GM19455 (cell line): Measurements from ENCODE around the gene APBA2.
"Not testable (repeated sequence)": the region's sequence is repeated elsewhere in the genome, so short reads cannot be mapped to it uniquely, and the experiment has no call there.

Experiments
- ATAC-seq: cut with Tn5 transposase; IDR thresholded peaks from one replicate; pipeline ENCODE4 v1.9.1; 2021; ENCODE audit not compliant: unreplicated experiment

Gene APBA2

GRCh38 chr15:28876845-28877185 is 9.0 kb upstream of the APBA2 start:
- no peak for ATAC-seq

DNA sequence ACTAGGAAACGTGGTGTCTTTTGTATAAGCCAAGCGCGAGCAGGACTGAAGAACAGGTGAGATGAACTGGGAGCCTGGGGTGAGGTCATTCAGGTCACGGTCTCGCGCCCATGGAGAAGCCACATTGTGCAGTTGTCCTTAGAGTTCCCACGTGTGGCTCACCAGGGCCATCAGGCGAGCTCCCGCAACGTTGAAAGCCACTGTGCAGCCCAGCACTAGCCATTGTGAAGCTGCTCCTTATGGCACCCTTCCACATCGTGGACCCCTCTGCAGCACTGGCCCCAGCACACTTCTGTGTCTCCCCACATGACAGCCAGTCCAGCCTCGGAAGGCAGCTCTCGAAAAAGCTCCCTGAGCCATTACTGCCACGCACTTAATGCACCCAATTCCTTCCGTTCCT is 7.6 kb upstream of the APBA2 start:
- ATAC-seq = no peak

DNA sequence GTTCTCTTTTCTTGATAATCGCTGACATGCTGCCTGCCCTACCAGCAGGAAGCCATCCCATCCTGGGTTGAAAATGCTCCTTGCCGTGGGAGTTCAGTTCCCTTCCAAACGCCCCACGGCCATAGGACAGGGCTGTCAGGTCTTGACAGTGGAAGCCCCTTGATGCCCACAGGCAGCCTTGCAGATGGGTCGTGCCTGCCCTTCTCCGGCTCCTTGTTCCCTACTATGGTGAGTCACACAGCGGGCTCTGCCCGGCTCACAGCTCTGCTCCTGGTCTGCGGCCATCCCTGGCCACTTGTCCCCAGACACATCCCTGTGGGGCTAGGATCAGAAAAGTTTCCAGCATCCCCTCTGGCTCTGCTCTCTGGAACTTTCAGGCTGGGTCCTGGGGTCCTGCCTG is 6.2 kb upstream of the APBA2 start:
- no peak for ATAC-seq

DNA sequence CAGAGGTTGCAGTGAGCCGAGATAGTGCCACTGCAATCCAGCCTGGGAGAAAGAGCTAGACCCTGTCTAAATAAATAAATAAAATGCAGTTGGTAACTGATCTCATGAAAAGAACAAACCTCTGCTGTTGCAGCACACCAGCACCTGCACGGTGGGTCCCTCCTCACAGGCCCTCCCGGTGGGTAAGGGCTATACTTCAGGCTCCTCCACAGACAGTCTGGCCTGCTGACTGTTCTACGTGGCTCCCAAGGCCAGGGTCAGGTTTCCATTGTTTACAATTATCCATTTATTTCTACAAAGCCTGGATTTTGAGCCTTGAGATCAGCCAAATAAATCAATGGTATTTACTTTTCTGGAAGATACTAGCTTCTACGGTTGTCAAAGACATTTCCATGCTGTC is 5.1 kb upstream of the APBA2 start:
- no peak for ATAC-seq

GRCh38 chr15:28881170-28881569 is 4.6 kb upstream of the APBA2 start:
- ATAC-seq = no peak

DNA sequence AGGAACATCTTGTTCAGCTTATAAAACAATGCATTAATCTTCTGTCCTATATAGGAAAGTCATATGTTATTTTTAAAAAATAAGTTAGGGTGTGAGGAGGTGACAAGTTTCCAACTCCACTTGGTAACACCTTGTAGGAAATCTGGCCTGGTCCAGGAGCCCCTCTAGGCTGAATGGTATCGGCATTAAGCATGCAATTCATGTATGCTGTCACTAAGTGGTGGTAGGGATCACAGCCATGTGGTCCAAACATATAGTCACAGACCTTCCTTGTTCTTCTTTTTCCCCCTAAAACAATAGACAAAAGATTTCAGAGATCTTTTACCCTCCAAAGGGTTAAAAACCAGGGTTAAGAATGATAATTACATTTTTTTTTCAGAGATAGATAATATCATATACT is 4.2 kb upstream of the APBA2 start:
- no peak for ATAC-seq

- no peak for ATAC-seq
Measured at GRCh38 chr15:28884151-28884940, 1.4 kb upstream of the APBA2 start.

DNA sequence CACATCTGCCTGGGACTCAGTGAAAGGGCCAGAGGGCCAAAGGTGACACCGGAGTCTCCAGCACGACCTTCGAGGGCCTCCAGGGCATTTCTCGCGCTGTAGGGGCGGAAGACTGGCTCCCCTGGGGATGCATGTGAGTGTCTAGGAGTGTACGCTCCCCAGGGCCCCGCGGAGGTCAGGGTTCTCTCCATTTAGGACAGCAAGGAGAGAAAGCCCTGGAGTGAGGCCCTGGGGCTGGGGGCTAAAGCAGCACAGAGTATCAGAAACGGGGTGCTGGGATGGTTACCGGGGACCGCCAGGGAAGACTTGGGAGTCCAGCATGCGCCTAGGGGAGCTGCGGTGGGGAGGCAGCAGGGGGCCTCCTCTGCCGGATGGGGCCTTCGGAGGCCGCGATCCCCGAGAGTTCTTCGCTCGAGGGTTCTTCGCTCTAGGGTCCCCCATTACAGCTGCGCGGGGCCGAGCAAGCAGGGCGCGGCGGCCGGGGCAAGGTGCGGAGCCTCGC is 595 bp upstream of the APBA2 start:
- no peak for ATAC-seq

DNA sequence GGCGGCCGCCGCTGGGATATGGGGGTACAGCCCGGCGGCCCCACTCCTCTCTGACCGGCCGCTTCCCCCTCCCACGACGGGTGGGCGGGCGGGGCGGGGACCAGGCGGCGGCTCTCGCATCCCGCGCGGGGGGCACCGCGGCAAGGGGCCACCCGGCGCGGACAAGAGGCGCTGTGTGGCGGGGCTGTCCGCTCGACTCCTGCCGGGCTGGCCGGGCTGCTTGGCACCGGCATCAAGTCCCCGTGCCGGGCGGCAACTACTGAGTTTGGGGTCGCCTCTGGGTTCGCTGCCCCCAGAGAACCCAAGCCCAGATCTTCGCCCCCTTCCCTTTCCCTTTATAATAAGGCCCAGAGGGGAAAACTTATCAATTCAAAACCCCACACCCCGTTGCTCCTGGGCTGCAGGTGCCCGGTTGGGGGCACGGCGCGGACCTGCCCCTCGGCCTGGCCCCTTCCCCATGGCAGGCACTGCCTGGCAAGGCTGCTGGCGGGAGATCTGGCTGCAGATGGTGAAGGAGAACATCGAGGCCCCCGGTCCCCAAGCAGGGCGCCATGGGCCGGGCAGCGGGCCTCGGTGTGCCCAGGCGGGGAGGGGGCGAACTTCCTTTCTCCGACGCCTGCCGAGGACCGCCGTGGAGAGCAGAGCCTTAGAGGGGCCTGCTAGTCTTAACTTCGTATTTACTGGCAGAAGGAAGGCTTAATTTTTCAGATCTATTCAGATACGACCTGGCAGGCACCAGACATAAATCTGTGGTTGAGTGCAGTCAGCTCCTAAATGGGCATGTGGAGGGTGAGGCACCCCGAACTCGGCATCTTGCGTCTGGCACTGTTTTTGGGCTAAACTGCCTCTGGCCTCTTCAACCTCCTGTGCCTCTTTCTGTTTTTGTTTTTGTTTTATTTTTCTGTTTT is 911 bp downstream of the APBA2 start:
- no peak for ATAC-seq

DNA sequence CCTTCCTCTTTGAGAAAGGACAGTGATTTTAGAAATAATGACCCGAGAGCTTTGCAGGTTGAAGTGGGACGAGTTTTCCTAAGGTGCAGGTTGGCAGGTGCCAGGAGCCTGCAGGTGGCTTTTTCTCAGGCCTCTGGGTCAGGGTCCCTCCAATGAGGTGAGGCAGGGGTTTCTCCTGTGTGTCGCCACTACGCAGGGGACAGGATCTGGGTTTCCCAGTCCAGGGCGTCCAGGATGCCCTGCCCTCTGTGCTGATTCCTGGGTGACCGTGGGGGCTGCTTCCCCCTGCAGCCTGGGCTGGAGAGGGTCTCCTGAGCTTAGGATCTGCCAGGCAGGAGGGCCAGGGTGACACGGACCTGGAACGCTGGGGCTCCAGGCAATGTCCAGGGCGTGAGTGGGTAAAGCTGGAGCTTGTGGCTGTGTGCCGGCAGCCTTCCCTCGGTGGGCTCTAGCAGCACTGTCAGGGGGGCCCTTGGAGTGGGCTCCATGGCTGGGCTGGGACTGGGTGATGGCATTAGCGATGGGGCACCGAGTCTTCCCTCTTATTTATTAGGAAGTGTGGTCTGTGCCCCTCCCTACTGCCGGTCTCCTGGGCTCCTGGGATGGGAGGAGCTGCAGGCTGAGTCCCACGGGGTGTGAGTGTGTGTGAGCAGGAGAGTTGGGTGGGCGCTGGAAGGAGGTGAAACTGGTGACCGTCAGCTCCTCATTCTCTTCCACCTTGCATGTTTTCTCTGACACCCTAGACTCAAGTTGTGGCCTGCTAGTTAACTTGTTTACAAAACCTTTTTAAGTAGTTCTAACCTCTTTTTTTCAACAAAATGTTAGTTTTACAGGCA is 1.8 kb downstream of the APBA2 start:
- no peak for ATAC-seq

DNA sequence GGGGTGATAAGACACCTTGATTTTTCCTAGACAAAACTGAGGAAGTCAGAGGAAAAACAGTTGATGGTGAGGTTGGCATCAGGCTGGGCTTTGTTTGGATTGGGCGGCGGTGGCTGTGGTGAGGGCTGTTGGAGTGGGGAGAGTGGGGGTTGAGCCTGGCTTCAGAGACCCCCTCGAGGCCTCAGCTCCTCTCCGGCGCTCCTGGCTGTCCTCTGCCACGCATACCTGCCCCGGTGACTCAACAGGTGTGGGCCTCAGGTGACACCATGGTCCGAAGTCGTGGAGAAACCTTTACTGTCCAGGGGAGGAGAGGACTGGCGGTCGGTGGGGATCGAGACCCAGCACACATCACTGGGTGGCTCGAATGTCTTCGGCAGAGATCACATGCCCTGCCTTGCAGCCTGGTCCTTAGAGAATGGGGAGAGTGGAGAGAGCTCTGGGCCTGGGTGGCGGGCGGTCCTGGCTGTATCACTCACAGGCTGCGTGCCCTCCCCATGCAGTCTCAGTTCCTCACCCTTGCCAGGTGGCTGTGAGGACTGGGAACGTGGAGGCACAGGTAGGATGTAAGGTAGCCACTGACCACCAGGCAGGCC is 2.6 kb downstream of the APBA2 start:
- ATAC-seq = no peak

GRCh38 chr15:28888900-28889299 is 3.1 kb downstream of the APBA2 start:
- ATAC-seq = no peak

GRCh38 chr15:28889346-28889745 is 3.6 kb downstream of the APBA2 start:
- no peak for ATAC-seq

DNA sequence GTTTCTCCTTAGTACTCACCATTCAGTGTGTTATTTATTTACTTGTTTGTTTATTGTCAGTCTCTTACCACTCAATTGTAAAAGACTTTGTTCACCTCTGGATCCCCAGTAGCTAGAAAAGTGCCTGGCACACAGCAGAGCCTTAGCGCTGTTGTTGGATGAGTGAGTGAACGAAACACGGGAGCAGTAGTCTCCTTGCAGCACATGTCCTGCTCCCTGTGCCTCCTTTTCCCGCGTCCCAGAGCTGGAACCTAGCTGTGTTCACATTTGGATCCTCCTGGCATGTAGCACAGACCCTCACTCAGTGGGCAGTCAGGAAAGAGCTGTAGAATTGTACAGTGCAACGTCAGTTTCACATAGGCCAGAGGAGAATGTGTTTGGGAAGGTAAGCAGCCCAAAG is 4.1 kb downstream of the APBA2 start:
- not testable (repeated sequence) for ATAC-seq

- ATAC-seq = not testable (repeated sequence)
Measured at GRCh38 chr15:28890291-28890690, 4.5 kb downstream of the APBA2 start.

DNA sequence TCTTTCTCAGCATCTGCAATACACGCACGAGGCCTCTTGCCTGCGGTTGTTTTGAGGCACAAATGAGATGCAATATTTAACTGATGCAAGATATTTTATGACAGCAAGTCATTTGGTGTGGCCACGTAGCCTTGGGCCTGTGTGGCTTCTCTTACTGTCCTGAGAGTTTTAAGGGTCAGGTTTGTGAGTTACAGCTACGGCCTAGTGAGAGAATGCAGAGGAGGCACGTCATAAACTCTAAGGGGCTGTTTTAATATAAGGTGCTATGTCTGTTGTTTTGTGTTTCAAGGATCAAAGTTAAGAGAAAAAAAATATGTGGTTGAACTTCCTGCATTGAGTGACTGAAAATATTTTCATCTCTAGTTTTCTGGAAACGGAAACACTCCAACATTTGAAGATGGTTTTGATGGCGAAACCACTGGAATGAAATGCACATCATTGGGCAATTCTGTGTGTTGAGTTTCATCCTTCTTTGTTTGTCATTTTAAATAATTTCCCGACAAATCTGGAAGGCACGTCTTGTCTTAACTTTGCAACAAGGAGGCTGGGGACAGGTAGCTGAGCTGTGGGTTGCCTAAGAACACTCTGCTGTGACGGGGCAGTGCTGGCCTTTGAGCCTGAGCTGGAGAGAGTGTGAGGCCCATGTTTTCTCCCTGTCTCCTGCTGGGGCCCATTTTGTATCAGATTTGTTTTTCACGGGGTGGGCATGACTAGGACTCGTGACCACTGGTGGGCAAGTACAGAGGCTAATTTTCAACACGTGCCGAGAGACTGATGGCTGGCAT is 5.1 kb downstream of the APBA2 start:
- no peak for ATAC-seq

DNA sequence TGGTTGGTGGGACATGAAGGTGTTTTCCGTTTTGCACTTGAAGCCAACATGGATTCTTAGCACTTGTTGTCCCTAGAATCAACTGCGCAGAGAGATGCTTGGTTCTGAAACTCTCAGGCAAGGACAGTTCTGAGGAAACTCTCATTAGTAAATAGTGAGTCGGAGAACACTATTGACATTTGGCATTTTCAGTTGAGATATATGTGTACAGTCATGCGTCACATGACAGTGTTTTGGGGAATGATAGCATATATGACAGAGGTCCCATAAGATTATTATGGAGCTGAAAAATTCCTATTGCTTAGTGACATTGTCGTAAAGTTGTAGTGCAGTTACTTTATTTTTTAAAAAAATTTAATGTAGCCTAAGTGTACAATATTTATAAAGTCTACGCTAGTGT is 5.8 kb downstream of the APBA2 start:
- no peak for ATAC-seq

DNA sequence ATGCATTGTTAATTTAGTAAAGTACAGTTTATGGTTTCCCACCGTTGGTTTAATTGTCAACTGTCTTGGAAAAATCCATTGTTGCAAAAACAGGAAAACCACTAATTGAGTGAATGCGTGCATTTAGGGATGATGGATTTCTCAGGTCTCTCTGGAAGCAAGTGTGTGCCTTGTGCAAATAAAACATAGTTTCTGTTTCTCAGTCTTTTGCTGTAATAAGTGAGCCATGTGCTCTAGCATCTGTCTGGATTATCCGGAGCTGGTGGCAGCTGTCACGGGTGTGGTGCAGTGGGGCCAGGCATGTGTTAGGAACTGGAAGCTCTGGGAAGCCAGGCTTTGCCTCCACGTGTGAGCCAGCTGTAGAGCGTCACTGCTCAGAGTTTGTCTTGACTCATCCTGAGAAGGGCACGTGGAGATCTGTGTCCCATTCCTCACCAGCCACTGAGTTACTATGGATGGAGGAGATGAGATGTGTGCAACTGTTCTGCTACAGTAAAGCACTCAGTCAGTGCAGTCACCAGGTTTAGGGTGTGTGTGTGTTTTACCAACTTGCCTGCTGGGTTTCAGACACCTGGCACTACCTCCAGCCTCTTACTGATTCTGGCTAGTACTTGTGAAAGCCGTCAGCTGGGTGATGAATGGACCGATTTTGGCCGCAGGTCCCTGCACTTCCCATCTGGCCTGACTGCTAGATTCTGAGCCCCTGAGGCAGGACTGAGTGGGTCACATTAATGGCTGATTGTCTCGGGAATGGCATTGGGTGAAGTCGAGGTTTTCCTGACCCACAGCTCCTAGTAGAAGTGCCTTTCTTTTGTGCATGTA is 7.2 kb downstream of the APBA2 start:
- ATAC-seq = no peak

- ATAC-seq = no peak
Measured at GRCh38 chr15:28894631-28895030, 8.9 kb downstream of the APBA2 start.
